Inflammatory macrophage (primary cell): ENCODE measurements around the gene IL17C.
"Not testable (repeated sequence)": the region's sequence is repeated elsewhere in the genome, so short reads cannot be mapped to it uniquely, and the experiment has no call there.

Source experiments
- DNase-seq, 2 donors: peaks; one replicate each; pipeline ENCODE4 v3.0.0-alpha.2; 2020 to 2022

Gene IL17C

GRCh38 chr16:88662222-88662842, 24.0 kb downstream of the IL17C start:
- DNase-seq: no peak

- DNase-seq: peak; percentile 98 to 99
Measured at GRCh38 chr16:88662843-88663606, 24.7 kb downstream of the IL17C start, which contains the start of gene MVD. MVD (minus strand) TSS chr16:88663091; CDS start chr16:88663080, 11 bp downstream.

- no peak for DNase-seq
Measured at GRCh38 chr16:88665148-88665547, 26.8 kb downstream of the IL17C start.

- no peak for DNase-seq
Measured at GRCh38 chr16:88665570-88665969, 27.2 kb downstream of the IL17C start.

GRCh38 chr16:88667461-88667860, 29.1 kb downstream of the IL17C start:
- DNase-seq: no peak

GRCh38 chr16:88669493-88669892, 31.1 kb downstream of the IL17C start:
- not testable (repeated sequence) for DNase-seq

GRCh38 chr16:88669980-88670379, 31.6 kb downstream of the IL17C start:
- DNase-seq: no peak

- no peak for DNase-seq
Measured at GRCh38 chr16:88671806-88672205, 33.4 kb downstream of the IL17C start.

GRCh38 chr16:88672776-88673175, 34.4 kb downstream of the IL17C start:
- DNase-seq: no peak

GRCh38 chr16:88673716-88674379, 35.5 kb downstream of the IL17C start:
- no peak for DNase-seq

- DNase-seq: no peak
Measured at GRCh38 chr16:88676502-88677242, 38.3 kb downstream of the IL17C start.

GRCh38 chr16:88677721-88678120, 39.3 kb downstream of the IL17C start:
- no peak for DNase-seq

- no peak for DNase-seq
Measured at GRCh38 chr16:88678224-88678979, 40.0 kb downstream of the IL17C start.

- no peak for DNase-seq
Measured at GRCh38 chr16:88680554-88681083, 42.2 kb downstream of the IL17C start.

- DNase-seq: no peak
Measured at GRCh38 chr16:88681084-88681680, 42.8 kb downstream of the IL17C start.

- DNase-seq: peak; percentile 89 to 97
Measured at GRCh38 chr16:88681709-88682451, 43.5 kb downstream of the IL17C start.

- DNase-seq: peak in 1 of 2 donors; percentile 41
Measured at GRCh38 chr16:88684569-88685155, 46.3 kb downstream of the IL17C start.

GRCh38 chr16:88685156-88686061, 47.0 kb downstream of the IL17C start:
- DNase-seq: peak; percentile 68 to 83

GRCh38 chr16:88686062-88686438, 47.7 kb downstream of the IL17C start:
- peak in 1 of 2 donors; percentile 44 for DNase-seq
